Measurements from ENCODE around the gene TRIM58.
A peak's percentile ranks its signal among the peaks of the same experiment; 100 is the strongest.

Gene TRIM58

DNA sequence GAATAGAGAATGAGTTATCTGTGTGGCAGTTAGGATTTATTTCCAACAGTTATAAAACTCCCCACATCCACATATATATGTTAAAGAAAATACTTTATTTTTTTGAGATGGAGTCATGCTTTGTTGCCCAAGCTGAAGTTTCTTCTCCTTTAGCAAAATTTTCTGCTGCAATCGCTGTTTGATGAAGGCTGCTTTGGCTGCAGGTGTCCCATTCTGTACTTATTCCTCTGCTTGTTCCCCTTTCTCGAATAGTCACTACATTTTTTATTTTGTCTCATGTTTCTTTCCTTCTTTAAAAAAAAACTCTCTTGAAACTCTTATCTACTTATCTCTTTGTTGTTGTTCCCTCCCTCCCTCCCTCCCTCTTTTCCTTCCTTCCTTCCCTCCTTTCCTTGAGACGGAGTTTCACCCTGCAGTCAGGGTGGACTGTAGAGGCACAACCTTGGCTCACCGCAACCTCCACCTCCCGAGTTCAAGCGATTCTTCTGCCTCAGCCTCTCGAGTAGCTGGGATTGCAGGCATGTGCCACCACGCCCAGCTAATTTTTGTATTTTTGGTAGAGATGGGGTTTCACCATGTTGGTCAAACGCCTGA, 49.0 kb downstream of the TRIM58 start:
- TF ChIP-seq, protein P1, sequence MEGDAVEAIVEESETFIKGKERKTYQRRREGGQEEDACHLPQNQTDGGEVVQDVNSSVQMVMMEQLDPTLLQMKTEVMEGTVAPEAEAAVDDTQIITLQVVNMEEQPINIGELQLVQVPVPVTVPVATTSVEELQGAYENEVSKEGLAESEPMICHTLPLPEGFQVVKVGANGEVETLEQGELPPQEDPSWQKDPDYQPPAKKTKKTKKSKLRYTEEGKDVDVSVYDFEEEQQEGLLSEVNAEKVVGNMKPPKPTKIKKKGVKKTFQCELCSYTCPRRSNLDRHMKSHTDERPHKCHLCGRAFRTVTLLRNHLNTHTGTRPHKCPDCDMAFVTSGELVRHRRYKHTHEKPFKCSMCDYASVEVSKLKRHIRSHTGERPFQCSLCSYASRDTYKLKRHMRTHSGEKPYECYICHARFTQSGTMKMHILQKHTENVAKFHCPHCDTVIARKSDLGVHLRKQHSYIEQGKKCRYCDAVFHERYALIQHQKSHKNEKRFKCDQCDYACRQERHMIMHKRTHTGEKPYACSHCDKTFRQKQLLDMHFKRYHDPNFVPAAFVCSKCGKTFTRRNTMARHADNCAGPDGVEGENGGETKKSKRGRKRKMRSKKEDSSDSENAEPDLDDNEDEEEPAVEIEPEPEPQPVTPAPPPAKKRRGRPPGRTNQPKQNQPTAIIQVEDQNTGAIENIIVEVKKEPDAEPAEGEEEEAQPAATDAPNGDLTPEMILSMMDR (IDR thresholded peaks at IDR 0.05; ENCODE audit: insufficient read depth, low read depth, low read length, missing control alignments): no peak
- no peak for DNase-seq (ENCODE audit: low read depth)
- H3K4me3 ChIP-seq (ENCODE audit: low read length): no peak overlapping the region

DNA sequence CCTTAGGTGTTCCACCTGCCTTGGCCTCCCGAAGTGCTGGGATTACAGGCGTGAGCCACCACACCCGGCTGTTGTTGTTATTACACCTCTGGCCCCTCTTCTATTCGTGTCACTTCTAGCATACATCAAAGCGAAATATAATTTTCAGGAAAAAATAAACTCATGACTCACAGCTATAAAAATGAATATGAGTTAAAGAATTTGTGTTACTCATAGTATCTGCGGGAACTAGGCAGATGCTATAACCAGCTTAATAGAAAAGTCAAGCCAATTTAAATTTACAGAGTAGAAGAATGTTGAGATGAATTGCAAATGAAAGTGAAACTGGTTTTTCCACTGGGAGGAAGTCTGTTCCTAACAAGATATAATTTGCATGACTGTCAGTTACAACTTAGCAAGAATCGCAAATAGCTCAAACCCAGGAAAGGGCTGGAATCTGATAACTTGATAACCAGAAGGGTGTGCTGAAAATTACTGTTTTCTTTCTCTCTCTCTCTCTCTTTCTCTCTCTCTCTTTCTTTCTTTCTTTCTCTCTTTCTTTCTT, 49.6 kb downstream of the TRIM58 start:
- no peak overlapping the region for H3K4me3 ChIP-seq (ENCODE audit: low read length)
- TF ChIP-seq, protein P1 (IDR thresholded peaks at IDR 0.05; ENCODE audit: insufficient read depth, low read depth, low read length, missing control alignments): no peak
- DNase-seq (ENCODE audit: low read depth): peak; percentile 46

DNA sequence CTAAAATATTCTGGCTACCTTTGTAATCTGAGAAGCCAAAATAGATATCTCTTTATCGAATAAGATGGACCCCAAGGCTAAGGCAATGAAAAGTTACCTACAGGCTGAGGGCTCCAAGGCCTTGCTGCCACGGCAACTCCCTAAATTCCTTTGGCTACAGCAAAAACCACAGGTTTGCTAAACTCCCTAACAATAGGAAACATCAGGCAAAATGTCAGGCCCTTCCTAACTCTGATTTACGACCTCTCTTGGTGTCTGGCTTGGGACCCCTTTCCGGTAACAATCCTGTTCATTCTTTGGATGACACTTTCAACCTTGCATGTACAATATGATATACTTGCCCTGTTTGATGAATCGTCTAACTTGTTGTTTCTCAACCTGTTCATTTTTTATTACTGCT, 51.8 kb downstream of the TRIM58 start:
- TF ChIP-seq, protein P1 (IDR thresholded peaks at IDR 0.05; ENCODE audit: insufficient read depth, low read depth, low read length, missing control alignments): no peak
- H3K4me3 ChIP-seq (ENCODE audit: low read length): no peak overlapping the region
- DNase-seq (ENCODE audit: low read depth): no peak

DNA sequence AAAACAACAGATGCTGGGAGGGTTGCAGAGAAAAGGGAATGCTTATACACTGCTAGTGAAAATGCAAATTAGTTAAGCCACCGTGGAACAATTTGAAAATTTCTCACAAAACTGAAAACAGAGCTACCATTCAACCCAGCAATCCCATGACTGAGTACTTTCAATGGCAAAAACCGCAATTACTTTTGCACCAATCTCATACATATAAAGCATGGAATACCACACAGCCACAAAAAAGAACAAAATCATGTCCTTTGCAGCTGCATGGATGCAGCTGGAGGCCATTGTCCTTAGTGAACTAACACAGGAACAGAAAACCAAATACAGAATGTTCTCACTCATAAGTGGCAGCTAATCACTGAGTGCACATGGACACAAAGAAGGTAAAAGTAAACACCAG, 56.8 kb downstream of the TRIM58 start:
- TF ChIP-seq, protein P1 (IDR thresholded peaks at IDR 0.05; ENCODE audit: insufficient read depth, low read depth, low read length, missing control alignments): no peak
- DNase-seq (ENCODE audit: low read depth): no peak
- H3K4me3 ChIP-seq (ENCODE audit: low read length): no peak overlapping the region

DNA sequence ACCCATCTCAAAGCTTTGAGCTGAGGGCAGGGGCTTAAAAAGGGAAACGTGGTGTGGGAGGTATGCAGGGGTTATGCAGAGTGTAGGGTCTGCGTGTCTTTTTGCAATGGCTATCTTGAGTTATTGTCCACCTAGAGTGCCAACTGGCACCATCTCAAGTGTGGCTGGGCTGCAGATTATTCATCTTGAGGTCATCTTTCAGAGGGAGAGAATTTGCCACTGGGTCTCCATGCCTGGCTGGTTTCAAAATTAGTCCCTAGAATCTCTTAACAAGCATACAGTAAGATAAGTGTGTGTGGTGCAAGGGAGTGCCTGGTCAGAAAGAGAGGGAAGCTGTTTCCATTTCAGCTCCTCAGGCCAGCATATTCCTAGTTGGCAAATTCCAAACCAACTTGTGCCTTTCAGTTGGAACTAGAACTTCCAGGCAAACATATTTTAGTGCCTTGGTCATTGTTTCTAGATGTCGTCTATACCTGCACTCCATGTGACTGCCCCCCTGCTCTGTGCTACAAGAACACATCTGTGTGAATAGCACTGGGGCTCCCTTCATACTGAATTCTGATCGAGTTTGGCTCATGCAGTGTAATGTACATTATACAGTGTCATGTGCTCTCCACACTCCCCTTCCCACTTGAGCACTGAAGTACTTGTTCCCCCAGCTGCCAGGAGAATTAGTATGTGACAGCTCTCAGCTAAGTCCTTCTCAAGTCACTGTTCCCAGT, 58.1 kb downstream of the TRIM58 start:
- DNase-seq (ENCODE audit: low read depth): no peak
- TF ChIP-seq, protein P1 (IDR thresholded peaks at IDR 0.05; ENCODE audit: insufficient read depth, low read depth, low read length, missing control alignments): no peak
- H3K4me3 ChIP-seq (ENCODE audit: low read length): no peak overlapping the region

- no peak within 1 kb of the TSS for H3K4me3 ChIP-seq (ENCODE audit: low read length)
- no peak for DNase-seq (ENCODE audit: low read depth)
- TF ChIP-seq, protein P1 (IDR thresholded peaks at IDR 0.05; ENCODE audit: insufficient read depth, low read depth, low read length, missing control alignments): no peak
Measured at GRCh38 chr1:247919952-247920351, 63.0 kb downstream of the TRIM58 start, which contains the start of gene OR2T8. Gene OR2T8, plus strand, starts transcription at chr1:247920252. Its CDS starts 766 bp downstream, at chr1:247921018.
